Measurements from ENCODE around the gene GPATCH8. TPM values are rescaled to one million over a fixed set of nuclear protein-coding genes. Genes with fewer than 3 reads are reported as not detected.

Gene GPATCH8
- total RNA-seq, 1 donor from 2014 or later = 16.6 TPM

GRCh38 chr17:44352828-44353671, 150.2 kb downstream of the GPATCH8 start:
- intact Hi-C loops (cut with micrococcal nuclease) = no loop called here
- H3K4me1 ChIP-seq = no peaks in the 10 kb centered on the region
- no peak overlapping the region for H3K27ac ChIP-seq (replicated peaks)
- DNase-seq = no peak
- H3K36me3 ChIP-seq = peaks cover 38% of the 10 kb centered on the region
- no peaks in the 10 kb centered on the region for H3K27me3 ChIP-seq (ENCODE audit: low read depth)
- peak overlapping the region; percentile 62 for H3K4me3 ChIP-seq
- H3K9me3 ChIP-seq (replicated peaks) = no peaks in the 10 kb centered on the region
- no peak for TF ChIP-seq CTCF (IDR thresholded peaks at IDR 0.05; ENCODE audit: borderline replicate concordance)

GRCh38 chr17:44351961-44352827, 151.0 kb downstream of the GPATCH8 start:
- peaks cover 38% of the 10 kb centered on the region for H3K36me3 ChIP-seq
- no peaks in the 10 kb centered on the region for H3K4me1 ChIP-seq
- intact Hi-C loops (cut with micrococcal nuclease) = no loop called here
- TF ChIP-seq CTCF (IDR thresholded peaks at IDR 0.05; ENCODE audit: borderline replicate concordance) = no peak
- H3K9me3 ChIP-seq (replicated peaks) = no peaks in the 10 kb centered on the region
- no peaks in the 10 kb centered on the region for H3K27me3 ChIP-seq (ENCODE audit: low read depth)
- H3K4me3 ChIP-seq = no peak overlapping the region
- no peak for DNase-seq
- no peak overlapping the region for H3K27ac ChIP-seq (replicated peaks)

- no peak for TF ChIP-seq CTCF (IDR thresholded peaks at IDR 0.05; ENCODE audit: borderline replicate concordance)
- Histone ChIP-seq H3K36me3 (peaks cover 38% of the 10 kb centered on the region), H3K27me3 (ENCODE audit: low read depth) (no peaks in the 10 kb centered on the region), H3K4me3 (no peak overlapping the region), H3K9me3 (replicated peaks) (no peaks in the 10 kb centered on the region), H3K4me1 (peaks cover 3% of the 10 kb centered on the region), H3K27ac (replicated peaks) (no peak overlapping the region)
- no peak for DNase-seq
- intact Hi-C loops (cut with micrococcal nuclease) = no loop called here
These were observed 151.7 kb downstream of the GPATCH8 start for GRCh38 chr17:44351464-44351863.

- H3K36me3 ChIP-seq = peaks cover 38% of the 10 kb centered on the region
- DNase-seq = peak; percentile 69
- H3K27ac ChIP-seq (replicated peaks) = no peak overlapping the region
- peak; percentile 82 for TF ChIP-seq CTCF (IDR thresholded peaks at IDR 0.05; ENCODE audit: borderline replicate concordance)
- H3K4me3 ChIP-seq = no peak overlapping the region
- no peaks in the 10 kb centered on the region for H3K9me3 ChIP-seq (replicated peaks)
- intact Hi-C loops (cut with micrococcal nuclease) = no loop called here
- peaks cover 10% of the 10 kb centered on the region for H3K4me1 ChIP-seq
- no peaks in the 10 kb centered on the region for H3K27me3 ChIP-seq (ENCODE audit: low read depth)
These were observed 152.4 kb downstream of the GPATCH8 start for GRCh38 chr17:44350733-44351226.

- TF ChIP-seq CTCF (IDR thresholded peaks at IDR 0.05; ENCODE audit: borderline replicate concordance) = no peak
- H3K4me1 ChIP-seq = peaks cover 19% of the 10 kb centered on the region
- no peaks in the 10 kb centered on the region for H3K27me3 ChIP-seq (ENCODE audit: low read depth)
- intact Hi-C loops (cut with micrococcal nuclease) = no loop called here
- no peak for DNase-seq
- no peak overlapping the region for H3K4me3 ChIP-seq
- no peak overlapping the region for H3K27ac ChIP-seq (replicated peaks)
- no peaks in the 10 kb centered on the region for H3K9me3 ChIP-seq (replicated peaks)
- peaks cover 38% of the 10 kb centered on the region for H3K36me3 ChIP-seq
These were observed 153.6 kb downstream of the GPATCH8 start for GRCh38 chr17:44349553-44350070.

Measured in left ventricle myocardium inferior (tissue), 1 donor.